H1 (cell line): Measurements from ENCODE around the gene ARID3B. TPM values are rescaled to one million over a fixed set of nuclear protein-coding genes. Genes with fewer than 3 reads are reported as not detected.

Experiments used
- CTCF ChIA-PET: fragments of 300-600 bp; sonication (Branson Sonifier 250); formaldehyde crosslinking; loops from one replicate; lab custom pipeline; 2021; ENCODE audit not compliant: partially characterized antibody; lab: Charles Lee
- POLR2A ChIA-PET: fragments of 300-600 bp; sonication (Branson Sonifier 250); formaldehyde crosslinking; loops from one replicate; lab custom pipeline; 2021; ENCODE audit warnings: inconsistent platforms; ENCODE audit not compliant: partially characterized antibody; lab: Charles Lee
- DNase-seq, 2 experiments: peaks; one replicate each; pipeline versions ENCODE4 v3.0.0 to v3.0.0-alpha.2; 2010 to 2022; ENCODE audit warnings: low spot score in 2 of 2, low read depth in 1 of 2, mixed read lengths in 1 of 2
- FAIRE-seq: peaks from 2 replicates; lab custom pipeline; 2011; peaks lifted over from hg19 to GRCh38; lab: Jason Lieb, UNC
- H2AFZ ChIP-seq: 2 replicates; pipeline ENCODE4 v1.8.1; 2012; ENCODE audit warnings: low read length, inconsistent platforms
- H2AK5ac ChIP-seq: 2 replicates; pipeline ENCODE4 v1.6.1; 2013; ENCODE audit warnings: low read depth, low read length
- H2BK120ac ChIP-seq: replicated peaks from 2 replicates; pipeline ENCODE3; 2013; ENCODE audit warnings: low read depth, low read length, inconsistent platforms
- H2BK12ac ChIP-seq: 2 replicates; pipeline ENCODE4 v1.6.1; 2013; ENCODE audit warnings: low read depth, low read length
- H2BK15ac ChIP-seq: 2 replicates; pipeline ENCODE4 v1.6.1; 2013; ENCODE audit warnings: low read length
- H2BK20ac ChIP-seq: 2 replicates; pipeline ENCODE4 v1.6.1; 2013; ENCODE audit warnings: low read length
- H2BK5ac ChIP-seq: 2 replicates; pipeline ENCODE4 v1.6.1; 2013; ENCODE audit warnings: low read depth, low read length
- H3K14ac ChIP-seq: 2 replicates; pipeline ENCODE4 v1.6.1; 2013; ENCODE audit warnings: inconsistent platforms; ENCODE audit not compliant: insufficient read length
- H3K18ac ChIP-seq: 2 replicates; pipeline ENCODE4 v1.6.1; 2013; ENCODE audit warnings: low read length; ENCODE audit errors: extremely low read depth
- H3K23ac ChIP-seq: 2 replicates; pipeline ENCODE4 v1.6.1; 2013; ENCODE audit warnings: inconsistent platforms; ENCODE audit not compliant: insufficient read length
- H3K23me2 ChIP-seq: 2 replicates; pipeline ENCODE4 v1.6.1; 2013; ENCODE audit warnings: low read depth, low read length
- H3K27ac ChIP-seq: 2 replicates; pipeline ENCODE4 v1.6.1; 2011; ENCODE audit warnings: low read depth, low read length, inconsistent platforms
- H3K27me3 ChIP-seq, 4 experiments: replicated peaks in 1 of 4; 1 replicate in 1 of 4; 2 replicates in 3 of 4; pipeline versions ENCODE4 v1.6.1 to v1.8.1; 2011 to 2013; ENCODE audit warnings: low read length in 3 of 4, mild to moderate bottlenecking in 3 of 4, inconsistent platforms in 2 of 4, mixed read lengths in 2 of 4, moderate library complexity in 1 of 4; ENCODE audit not compliant: control insufficient read depth in 3 of 4, insufficient read depth in 3 of 4; ENCODE audit errors: extremely low read depth in 1 of 4
- H3K36me3 ChIP-seq, 4 experiments: 2 replicates each; pipeline versions ENCODE4 v1.6.1 to v1.8.1; 2011 to 2013; ENCODE audit warnings: mild to moderate bottlenecking in 4 of 4, low read length in 3 of 4, moderate library complexity in 2 of 4, control low read depth in 1 of 4, inconsistent platforms in 1 of 4; ENCODE audit not compliant: insufficient read depth in 4 of 4, control insufficient read depth in 2 of 4
- H3K4ac ChIP-seq: replicated peaks from 2 replicates; pipeline ENCODE3; 2013; ENCODE audit warnings: low read length, low read depth, mixed read lengths, inconsistent platforms; ENCODE audit not compliant: insufficient read length
- H3K4me1 ChIP-seq, 4 experiments: replicated peaks in 1 of 4; 1 replicate in 1 of 4; 2 replicates in 3 of 4; pipeline versions ENCODE4 v1.6.1 to v1.8.1; 2011 to 2013; ENCODE audit warnings: low read length in 3 of 4, inconsistent platforms in 2 of 4, mixed read lengths in 1 of 4; ENCODE audit not compliant: insufficient read depth in 4 of 4, control insufficient read depth in 3 of 4
- H3K4me2 ChIP-seq, 2 experiments: 2 replicates each; pipeline versions ENCODE4 v1.6.1 to v1.8.1; 2011 to 2013; ENCODE audit warnings: low read depth in 2 of 2, low read length in 2 of 2, control low read depth in 1 of 2, inconsistent platforms in 1 of 2, mild to moderate bottlenecking in 1 of 2; ENCODE audit not compliant: insufficient read depth in 1 of 2
- H3K4me3 ChIP-seq, 4 experiments: fragments of 200-600, 300-600 bp in 1 of 4; sonication (generic), shearing (Covaris generic), sonication (Bioruptor Twin) in 1 of 4; 2 replicates each; pipeline versions ENCODE4 v1.5.1 to v1.8.1; 2011 to 2016; ENCODE audit warnings: low read length in 4 of 4, low read depth in 3 of 4, control low read depth in 2 of 4, inconsistent platforms in 2 of 4, mild to moderate bottlenecking in 2 of 4, mixed read lengths in 1 of 4, moderate library complexity in 1 of 4; ENCODE audit not compliant: insufficient read depth in 2 of 4; ENCODE audit errors: extremely low read depth in 1 of 4
- H3K56ac ChIP-seq: replicated peaks from 2 replicates; pipeline ENCODE3; 2013; ENCODE audit warnings: low read depth, mild to moderate bottlenecking, mixed read lengths, low read length, inconsistent platforms; ENCODE audit not compliant: insufficient read length
- H3K79me1 ChIP-seq: 2 replicates; pipeline ENCODE4 v1.6.1; 2013; ENCODE audit warnings: low read depth, low read length, control low read depth
- H3K79me2 ChIP-seq, 2 experiments: 2 replicates each; pipeline versions ENCODE4 v1.6.1 to v1.8.1; 2012 to 2013; ENCODE audit warnings: low read length in 2 of 2, mild to moderate bottlenecking in 2 of 2, inconsistent platforms in 1 of 2; ENCODE audit not compliant: insufficient read depth in 2 of 2, control insufficient read depth in 1 of 2
- H3K9ac ChIP-seq, 4 experiments: replicated peaks in 1 of 4; 1 replicate in 1 of 4; 2 replicates in 3 of 4; pipeline versions ENCODE4 v1.6.1 to v1.8.1; 2011 to 2013; ENCODE audit warnings: low read depth in 3 of 4, low read length in 3 of 4, control low read depth in 2 of 4, mild to moderate bottlenecking in 2 of 4, moderate library complexity in 2 of 4, inconsistent platforms in 1 of 4; ENCODE audit errors: extremely low read depth in 1 of 4
- H3K9me3 ChIP-seq, 2 experiments: 2 replicates each; pipeline versions ENCODE4 v1.6.1 to v1.8.1; 2012 to 2013; ENCODE audit warnings: mild to moderate bottlenecking in 2 of 2, moderate library complexity in 2 of 2, control low read depth in 1 of 2, inconsistent platforms in 1 of 2, low read depth in 1 of 2, low read length in 1 of 2, mixed read lengths in 1 of 2; ENCODE audit not compliant: insufficient read depth in 2 of 2
- H4K20me1 ChIP-seq, 2 experiments: replicated peaks in 1 of 2; 2 replicates each; pipeline versions ENCODE3 to v1.8.1; 2011 to 2013; ENCODE audit warnings: inconsistent platforms in 2 of 2, low read length in 2 of 2, mild to moderate bottlenecking in 1 of 2; ENCODE audit not compliant: insufficient read depth in 2 of 2, control insufficient read depth in 1 of 2
- H4K5ac ChIP-seq: 2 replicates; pipeline ENCODE4 v1.6.1; 2013; ENCODE audit warnings: low read length, low read depth, mixed read lengths, inconsistent platforms; ENCODE audit not compliant: insufficient read length
- H4K8ac ChIP-seq: 2 replicates; pipeline ENCODE4 v1.8.0; 2013; ENCODE audit warnings: mild to moderate bottlenecking, moderate library complexity, low read length, inconsistent platforms; ENCODE audit not compliant: insufficient read depth; ENCODE audit errors: extremely low read depth
- H4K91ac ChIP-seq: replicated peaks from 2 replicates; pipeline ENCODE3; 2013; ENCODE audit warnings: low read length, mixed read lengths, inconsistent platforms; ENCODE audit not compliant: insufficient read length
- ASH2L ChIP-seq: fragments of 200-600, 300-600 bp; sonication (generic); IDR thresholded peaks from one replicate; pipeline ENCODE4 v1.7.1; 2017; ENCODE audit warnings: low read length
- ATF2 ChIP-seq: IDR thresholded peaks from 2 replicates; pipeline ENCODE4 v1.6.1; 2012; ENCODE audit warnings: low read length, inconsistent platforms
- ATF3 ChIP-seq: IDR thresholded peaks from 2 replicates; pipeline ENCODE4 v1.6.1; 2011; ENCODE audit warnings: low read depth, mild to moderate bottlenecking, low read length; ENCODE audit not compliant: insufficient read depth
- BCL11A ChIP-seq, 2 experiments: IDR thresholded peaks; one replicate each; pipeline ENCODE4 v1.6.1; 2011; ENCODE audit warnings: low read depth in 2 of 2, low read length in 2 of 2, mild to moderate bottlenecking in 2 of 2
- CHD2 ChIP-seq: IDR thresholded peaks from 2 replicates; pipeline ENCODE4 v1.6.1; 2012; ENCODE audit warnings: low read length, improper control_type of control experiment
- POLR2A ChIP-seq, 2 experiments: IDR thresholded peaks; 1 replicate in 1 of 2; 2 replicates in 1 of 2; pipeline ENCODE4 v1.6.1; 2011; ENCODE audit warnings: low read depth in 2 of 2, low read length in 2 of 2, mild to moderate bottlenecking in 2 of 2; ENCODE audit errors: control extremely low read depth in 1 of 2
- POLR2AphosphoS5 ChIP-seq: IDR thresholded peaks from 2 replicates; pipeline ENCODE4 v1.6.1; 2011; ENCODE audit warnings: low read depth, low read length
- RXRA ChIP-seq: IDR thresholded peaks from 2 replicates; pipeline ENCODE4 v1.6.1; 2011; ENCODE audit warnings: low read depth, mild to moderate bottlenecking, low read length, moderate library complexity; ENCODE audit not compliant: insufficient read depth
- WGBS, 2 experiments: shearing (Covaris generic) in 1 of 2; methylation state at CpG; one replicate each; pipeline versions ENCODE4 v1.1.6 to v1.1.7; 2013 to 2015; ENCODE audit warnings: low lambda C conversion rate in 2 of 2, mixed read lengths in 2 of 2, inconsistent platforms in 1 of 2, low coverage in 1 of 2, missing lambda C conversion rate in 1 of 2; ENCODE audit not compliant: insufficient replicate concordance in 2 of 2, insufficient coverage in 1 of 2, insufficient read length in 1 of 2; ENCODE audit errors: extremely low coverage in 1 of 2, missing lambda C conversion rate in 1 of 2; 5-methylcytosine and 5-hydroxymethylcytosine counted together
- polyA plus RNA-seq, 7 experiments: library from polyadenylated mRNA; depleted of rRNA in 3 of 7; stranded (reverse) in 5 of 7; unstranded in 2 of 7; fragments of >200 nt in 5 of 7; fragments of 200-250 nt in 2 of 7; gene quantifications; 1 replicate in 5 of 7; 2 replicates in 1 of 7; 4 replicates in 1 of 7; pipeline versions ENCODE4 v1.2.1 to v1.2.3, GENCODE V29; 2011 to 2013; ENCODE audit warnings: missing spikeins in 2 of 7, mixed read lengths in 2 of 7
- total RNA-seq: library from RNA; stranded (reverse); fragmentation: NEBNext Ultra II Directional; extraction: Animal tissue kit (Norgen Biotek cat#: 25700); gene quantifications from 2 replicates; pipeline ENCODE4 v1.2.1, GENCODE V29; 2021

The ARID3B gene
- total and polyA plus RNA-seq, 2 of the 8 experiments (the other 6 are each of a cell fraction or from before 2014, with no cell fraction given): 81.0 to 115 TPM

DNA sequence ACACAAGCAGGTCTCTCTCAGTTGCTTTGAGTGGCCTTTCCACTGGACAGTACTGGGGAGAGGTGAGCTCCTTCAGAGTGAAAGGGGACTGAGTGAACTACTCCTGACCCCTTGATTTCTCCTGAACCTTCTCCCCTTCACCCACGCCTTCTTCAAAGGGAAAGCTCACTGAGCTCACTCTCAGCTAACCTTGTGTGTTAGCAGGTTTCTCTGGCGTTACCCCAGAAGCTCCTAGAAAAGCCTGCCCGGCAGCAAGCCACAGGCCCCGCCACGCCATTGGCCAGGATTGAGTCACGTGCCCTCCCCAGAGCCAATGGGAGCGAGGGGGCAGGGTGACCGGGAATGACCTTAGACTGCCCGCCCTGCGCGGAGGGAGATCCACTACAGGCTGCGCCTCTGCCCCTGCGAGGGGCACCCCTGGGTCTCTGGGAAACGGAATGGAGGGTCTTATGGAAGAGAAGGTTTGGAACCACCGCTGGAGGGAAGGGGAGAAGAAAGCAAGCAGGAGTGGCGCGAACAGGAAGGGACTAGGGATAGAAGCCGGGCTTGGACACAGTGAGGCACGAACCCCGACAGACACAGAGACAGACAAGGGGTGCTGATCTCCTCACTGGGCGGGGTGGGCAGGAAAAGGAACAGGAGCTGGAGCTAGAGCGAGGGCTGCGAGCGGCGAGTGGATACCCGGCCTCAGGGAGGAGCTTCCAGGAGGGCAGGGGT lies 57.3 kb downstream of the ARID3B start:
- Histone ChIP-seq H3K14ac (no peak overlapping the region), H3K79me2 (no peaks in the 10 kb centered on the region), H3K18ac (no peak overlapping the region; the same call in none of the 2 replicates), H3K56ac (no peak overlapping the region), H2AFZ (no peak overlapping the region), H3K4ac (peak overlapping the region; percentile 11), H3K9ac (peak overlapping the region in 2 of 4 experiments; percentile 14 to 33; a peak in 2 of 7 replicates), H2BK20ac (0 out of 2 replicates have a peak overlapping the region, but pooled peaks have one; percentile 48), H4K91ac (peak overlapping the region; percentile 35), H3K4me1 (peaks cover 0 to 3% (median 3%) of the 10 kb centered on the region in 4 experiments; a peak in 5 of 7 replicates), H3K4me3 (peak overlapping the region in 3 of 4 experiments; percentile 3 to 48 (median 34); a peak in 4 of 8 replicates), H2BK12ac (no peak overlapping the region), H2AK5ac (no peak overlapping the region), H4K8ac (peak overlapping the region; percentile 91), H4K20me1 (peaks cover 0 to 6% of the 10 kb centered on the region in 2 experiments), H3K23me2 (no peaks in the 10 kb centered on the region), H2BK5ac (peak overlapping the region; percentile 61; the same call in 1 of the 2 replicates), H3K79me1 (no peaks in the 10 kb centered on the region), H3K4me2 (peak overlapping the region; percentile 62 to 65), H4K5ac (peak overlapping the region; percentile 54), H3K27me3 (no peaks in the 10 kb centered on the region; a peak in 1 of 7 replicates), H3K27ac (no peak overlapping the region), H2BK15ac (no peak overlapping the region), H3K36me3 (peaks cover 10 to 23% (median 14%) of the 10 kb centered on the region in 4 experiments; a peak in 7 of 8 replicates), H2BK120ac (no peak overlapping the region), H3K23ac (no peak overlapping the region), H3K9me3 (no peaks in the 10 kb centered on the region)
- FAIRE-seq: no peak
- peak; percentile 62 to 96 for DNase-seq
- 56% methylated on average over 26 of the region's 26 CpGs; no CpG with 5 or more reads in 1 of the 2 experiments for WGBS, 2 experiments
- ChIA-PET POLR2A (interaction anchor here (0.7 to 9.3 kb wide), 16 partner anchors 9 to 220 kb away, joined by 3 to 122 read pairs (median 4); partner anchors contain the start of genes ARID3B, CLK3 and UBL7), CTCF (interaction anchor here (0.6 to 1.8 kb wide), 4 partner anchors 15 to 25 kb away, joined by 4 to 6 read pairs (median 4); no protein-coding TSS in a partner anchor)
- TF ChIP-seq POLR2AphosphoS5 (peak; percentile 44), ATF2 (peak; percentile 66; the same call in 1 of the 2 replicates), RXRA (0 out of 2 replicates have a peak, but pooled peaks have one; percentile 28), ASH2L (peak; percentile 30), POLR2A (IDR thresholded peaks at IDR 0.05; ENCODE audit: control extremely low read depth in 1 of 2, low read depth in 2 of 2, low read length in 2 of 2) (peak in 1 of 2 experiments; percentile 42; a peak in 1 of 3 replicates), ATF3 (peak; percentile 87), CHD2 (peak; percentile 89), BCL11A (IDR thresholded peaks at IDR 0.05; ENCODE audit: low read depth in 2 of 2, low read length in 2 of 2) (no peak)
